K562 (cell line): Measurements from ENCODE around the gene CHGA.

Source experiments
- GABPA ChIP-seq: fragments of 200-800 bp; sonication (Bioruptor generic); conservative IDR thresholded peaks from 2 replicates; pipeline ENCODE4 v1.6.1; 2016; ENCODE audit warnings: low read depth, missing genetic modification characterization, missing compliant biosample characterization
- MAFK ChIP-seq: IDR thresholded peaks from 2 replicates; pipeline ENCODE4 v1.6.1; 2011; ENCODE audit warnings: low read length, improper control_type of control experiment
- XRCC5 ChIP-seq: fragments of 200-400 bp; formaldehyde crosslinking; IDR thresholded peaks from 2 replicates; pipeline ENCODE4 v1.6.1; 2017; ENCODE audit warnings: low read depth, mild to moderate bottlenecking, low read length
- TF ChIP-seq, protein P1 (sequence below), 3 experiments: IDR thresholded peaks in 2 of 3; conservative IDR thresholded peaks in 1 of 3; 2 replicates each; pipeline ENCODE4 v1.5.1; 2011 to 2012; ENCODE audit warnings: low read length in 3 of 3, mild to moderate bottlenecking in 3 of 3, control low read depth in 2 of 3, improper control_type of control experiment in 1 of 3, inconsistent platforms in 1 of 3, low read depth in 1 of 3, mixed read lengths in 1 of 3, moderate library complexity in 1 of 3; ENCODE audit not compliant: insufficient read depth in 2 of 3

DNA sequence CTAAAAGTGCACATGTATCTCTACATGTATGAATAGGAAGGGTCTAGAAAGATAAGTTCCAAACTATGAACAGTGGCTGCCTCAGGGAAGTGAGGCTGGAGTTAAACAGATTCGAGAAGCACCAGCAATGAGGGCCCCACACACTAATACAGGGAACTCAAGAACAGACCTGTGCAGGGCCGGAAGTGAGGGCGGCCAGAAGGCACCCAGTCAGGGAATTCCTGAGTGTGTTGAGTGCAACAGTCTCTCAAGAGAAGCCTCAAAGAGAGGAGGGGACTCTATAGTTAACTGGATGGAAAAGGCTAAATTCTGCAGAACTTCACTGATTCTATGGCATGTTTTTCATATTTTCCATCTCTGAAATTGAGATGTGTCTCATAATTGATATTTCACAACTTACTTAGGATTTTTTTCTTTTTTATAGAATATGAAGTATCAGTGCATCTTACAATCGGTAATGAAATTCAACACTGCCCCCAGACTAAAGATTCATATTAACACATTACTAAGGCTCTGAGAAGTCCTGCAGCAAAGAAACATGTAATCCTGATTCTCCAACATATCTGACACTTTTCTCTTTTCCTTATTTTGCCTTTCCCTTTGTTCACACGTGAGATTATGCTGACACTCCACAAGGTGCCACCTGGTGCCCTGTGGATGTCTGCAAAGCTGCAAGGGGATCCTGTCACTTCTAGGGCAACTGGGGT, 61.3 kb downstream of the CHGA start:
- TF ChIP-seq GABPA (tag) (no peak), XRCC5 (no peak), MAFK (no peak)
- TF ChIP-seq, protein P1, sequence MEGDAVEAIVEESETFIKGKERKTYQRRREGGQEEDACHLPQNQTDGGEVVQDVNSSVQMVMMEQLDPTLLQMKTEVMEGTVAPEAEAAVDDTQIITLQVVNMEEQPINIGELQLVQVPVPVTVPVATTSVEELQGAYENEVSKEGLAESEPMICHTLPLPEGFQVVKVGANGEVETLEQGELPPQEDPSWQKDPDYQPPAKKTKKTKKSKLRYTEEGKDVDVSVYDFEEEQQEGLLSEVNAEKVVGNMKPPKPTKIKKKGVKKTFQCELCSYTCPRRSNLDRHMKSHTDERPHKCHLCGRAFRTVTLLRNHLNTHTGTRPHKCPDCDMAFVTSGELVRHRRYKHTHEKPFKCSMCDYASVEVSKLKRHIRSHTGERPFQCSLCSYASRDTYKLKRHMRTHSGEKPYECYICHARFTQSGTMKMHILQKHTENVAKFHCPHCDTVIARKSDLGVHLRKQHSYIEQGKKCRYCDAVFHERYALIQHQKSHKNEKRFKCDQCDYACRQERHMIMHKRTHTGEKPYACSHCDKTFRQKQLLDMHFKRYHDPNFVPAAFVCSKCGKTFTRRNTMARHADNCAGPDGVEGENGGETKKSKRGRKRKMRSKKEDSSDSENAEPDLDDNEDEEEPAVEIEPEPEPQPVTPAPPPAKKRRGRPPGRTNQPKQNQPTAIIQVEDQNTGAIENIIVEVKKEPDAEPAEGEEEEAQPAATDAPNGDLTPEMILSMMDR (IDR thresholded peaks at IDR 0.05 in 2 of 3, conservative IDR thresholded peaks at IDR 0.05 in 1 of 3; ENCODE audit: insufficient read depth in 2 of 3, low read depth in 1 of 3, low read length in 3 of 3) = no peak
